WI38 (cell line): ENCODE data around the gene PCDH8.

Source experiments
- H3K4me3 ChIP-seq: 2 replicates; pipeline ENCODE4 v1.5.1; 2011; ENCODE audit warnings: low read depth, mild to moderate bottlenecking, control low read depth, low read length
- TF ChIP-seq, protein P1 (sequence below): IDR thresholded peaks from 2 replicates; pipeline ENCODE4 v1.5.1; 2012; ENCODE audit warnings: low read depth, mild to moderate bottlenecking, control low read depth, low read length

Gene PCDH8

DNA sequence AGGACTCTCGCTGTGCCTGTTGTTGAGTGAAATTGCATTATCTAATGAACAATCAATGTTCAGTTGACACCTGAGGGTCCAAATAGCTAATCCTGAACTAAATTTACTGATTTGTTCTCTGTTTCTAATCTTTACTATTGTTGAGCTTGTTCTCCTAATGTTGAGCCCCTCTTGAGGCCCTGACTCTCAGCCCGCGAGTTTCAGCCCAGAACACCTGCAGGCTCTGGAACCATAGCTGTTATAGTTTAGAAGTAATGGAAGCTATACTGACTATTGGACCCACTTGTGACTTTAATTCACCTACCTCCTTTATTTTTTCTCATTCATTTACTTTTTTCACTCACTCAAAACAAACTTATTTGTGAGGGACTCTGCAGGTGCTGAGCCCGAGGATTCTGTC lies 20.6 kb upstream of the PCDH8 start:
- no peak overlapping the region for H3K4me3 ChIP-seq
- TF ChIP-seq, protein P1, sequence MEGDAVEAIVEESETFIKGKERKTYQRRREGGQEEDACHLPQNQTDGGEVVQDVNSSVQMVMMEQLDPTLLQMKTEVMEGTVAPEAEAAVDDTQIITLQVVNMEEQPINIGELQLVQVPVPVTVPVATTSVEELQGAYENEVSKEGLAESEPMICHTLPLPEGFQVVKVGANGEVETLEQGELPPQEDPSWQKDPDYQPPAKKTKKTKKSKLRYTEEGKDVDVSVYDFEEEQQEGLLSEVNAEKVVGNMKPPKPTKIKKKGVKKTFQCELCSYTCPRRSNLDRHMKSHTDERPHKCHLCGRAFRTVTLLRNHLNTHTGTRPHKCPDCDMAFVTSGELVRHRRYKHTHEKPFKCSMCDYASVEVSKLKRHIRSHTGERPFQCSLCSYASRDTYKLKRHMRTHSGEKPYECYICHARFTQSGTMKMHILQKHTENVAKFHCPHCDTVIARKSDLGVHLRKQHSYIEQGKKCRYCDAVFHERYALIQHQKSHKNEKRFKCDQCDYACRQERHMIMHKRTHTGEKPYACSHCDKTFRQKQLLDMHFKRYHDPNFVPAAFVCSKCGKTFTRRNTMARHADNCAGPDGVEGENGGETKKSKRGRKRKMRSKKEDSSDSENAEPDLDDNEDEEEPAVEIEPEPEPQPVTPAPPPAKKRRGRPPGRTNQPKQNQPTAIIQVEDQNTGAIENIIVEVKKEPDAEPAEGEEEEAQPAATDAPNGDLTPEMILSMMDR: no peak

DNA sequence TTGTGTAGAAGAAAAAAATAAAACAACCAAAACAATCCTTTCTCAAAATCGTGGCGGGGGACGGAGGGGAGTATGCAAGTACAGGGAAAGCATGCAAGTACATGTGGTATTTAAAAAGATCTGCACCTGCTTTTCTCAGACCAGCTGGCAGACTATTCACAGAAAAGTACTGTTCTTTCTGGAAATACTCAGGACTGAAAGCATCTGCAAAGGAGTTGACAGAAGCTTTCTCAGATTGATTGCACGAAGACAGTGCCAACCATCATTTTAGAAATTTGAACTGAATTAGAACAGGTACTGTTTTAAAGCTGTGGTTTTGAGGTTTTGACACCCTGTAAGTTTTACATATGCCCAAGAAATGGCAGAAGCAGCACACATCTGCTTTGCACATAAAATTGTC lies 19.8 kb upstream of the PCDH8 start:
- H3K4me3 ChIP-seq: no peak overlapping the region
- TF ChIP-seq, protein P1: no peak

DNA sequence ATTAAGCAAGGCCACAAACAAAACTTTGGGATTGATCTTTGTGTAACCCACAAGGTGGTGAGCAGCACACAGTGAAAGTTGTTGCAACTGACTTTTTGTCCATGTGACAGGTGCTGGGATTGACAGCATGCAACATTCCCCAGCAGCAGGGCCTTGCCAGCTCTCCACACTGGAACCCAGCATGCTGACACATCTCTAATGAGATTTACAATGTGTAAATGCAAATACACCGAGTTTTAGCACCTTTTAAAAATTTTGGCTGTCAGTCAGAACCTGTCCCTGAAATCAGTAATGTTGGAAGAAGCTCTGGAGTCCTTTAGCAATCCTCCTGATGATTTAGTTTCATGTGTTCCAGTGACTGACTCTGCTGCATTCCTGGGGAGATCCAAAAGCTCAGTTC lies 16.5 kb upstream of the PCDH8 start:
- H3K4me3 ChIP-seq: no peak overlapping the region
- TF ChIP-seq, protein P1: no peak

DNA sequence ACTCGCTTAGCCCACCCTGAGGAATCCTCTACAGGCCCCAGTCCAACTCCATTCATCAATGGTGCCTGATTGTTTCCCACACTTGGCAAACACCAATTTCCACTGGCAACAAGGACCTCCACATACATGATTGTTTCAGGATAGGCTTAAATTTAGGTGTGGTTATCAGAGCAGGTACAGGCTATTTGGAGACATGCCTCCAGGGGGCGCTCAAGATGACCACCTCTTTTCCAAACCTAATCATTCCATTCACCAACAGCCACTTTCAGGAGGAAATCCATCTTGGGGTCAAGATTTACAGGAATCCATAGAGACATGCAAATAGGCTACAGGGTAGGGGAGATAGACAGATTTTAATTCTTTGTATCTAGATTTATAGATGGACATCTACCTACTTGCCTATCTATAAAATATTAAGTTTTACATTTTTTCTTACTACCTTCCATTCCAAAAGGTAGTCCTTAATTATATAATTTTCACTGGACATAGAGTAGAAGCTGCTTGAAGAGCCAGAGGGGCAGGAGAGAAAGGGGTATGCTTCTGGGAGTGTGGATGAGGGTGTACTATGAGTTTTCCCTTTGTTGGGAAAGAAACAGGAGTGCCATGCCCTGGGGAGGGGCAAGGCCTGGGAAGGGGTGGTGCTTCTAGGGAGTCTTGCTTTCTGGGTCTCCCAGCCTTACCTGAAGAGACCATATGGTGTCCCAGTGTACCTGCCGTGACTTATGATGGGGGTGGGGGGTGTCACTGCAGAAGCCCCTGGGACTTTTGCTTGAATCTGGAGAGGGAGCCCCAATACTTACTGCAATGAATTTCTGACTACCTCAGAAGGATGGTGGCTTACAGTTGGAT lies 14.1 kb upstream of the PCDH8 start:
- TF ChIP-seq, protein P1: peak; percentile 57
- H3K4me3 ChIP-seq: no peak overlapping the region

DNA sequence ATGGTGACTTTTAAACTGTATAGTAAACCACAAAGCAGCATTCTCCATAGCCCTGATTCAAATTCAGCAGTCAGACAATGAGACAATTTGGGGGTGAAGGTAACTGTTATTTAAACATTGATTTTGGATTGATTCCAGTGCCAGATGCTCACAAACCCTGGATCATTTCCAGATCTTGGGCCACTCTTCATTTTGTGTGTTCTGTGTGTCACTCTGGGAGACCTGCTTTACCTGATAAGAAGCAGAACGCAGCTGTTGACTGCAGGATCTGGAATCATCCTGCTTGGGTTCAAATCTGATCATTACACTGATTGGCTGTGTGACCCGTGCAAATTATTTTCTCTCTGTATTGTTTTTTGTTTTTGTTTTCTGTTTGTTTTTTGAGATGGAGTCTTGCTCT lies 4.0 kb upstream of the PCDH8 start:
- no peak overlapping the region for H3K4me3 ChIP-seq

DNA sequence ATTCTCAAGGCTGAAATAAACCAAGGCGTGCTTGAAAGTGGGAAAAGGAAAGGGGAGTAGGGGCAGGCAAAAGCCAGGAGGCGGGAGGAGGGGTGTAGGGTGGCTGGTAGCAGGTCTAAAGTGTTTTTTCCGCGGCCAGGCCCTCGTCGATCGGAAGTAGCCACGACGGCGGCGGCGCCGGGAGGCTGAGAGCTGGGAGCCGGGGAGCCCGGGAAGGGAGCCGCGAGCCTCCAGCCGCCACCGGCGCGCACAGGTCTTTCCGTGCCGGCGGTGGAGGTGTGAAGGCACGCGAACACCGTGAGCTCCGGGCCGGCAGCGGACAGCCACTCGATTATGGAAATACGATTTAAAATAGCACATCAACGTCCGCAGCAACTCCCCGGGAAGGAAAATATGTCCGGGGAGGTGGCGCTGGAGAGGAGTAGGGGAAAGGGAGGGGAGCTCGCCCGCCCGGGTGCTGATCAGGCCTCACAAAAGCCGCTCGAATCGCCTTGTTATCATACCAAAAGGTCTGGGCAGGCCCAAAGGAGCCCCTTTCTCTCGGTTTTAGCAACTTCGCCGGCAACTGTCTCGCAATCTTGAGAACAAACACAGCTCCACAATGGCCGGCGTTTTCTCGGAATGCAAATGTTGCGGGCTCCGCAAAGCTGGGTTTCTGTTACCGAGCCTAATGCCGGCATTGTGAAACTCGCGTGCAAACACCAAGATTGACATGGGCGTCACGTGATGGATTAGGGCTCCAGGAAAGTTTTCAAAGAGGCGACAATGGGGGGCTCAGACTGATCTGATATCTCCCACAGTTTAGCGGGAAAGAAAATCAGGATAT lies 2.9 kb upstream of the PCDH8 start:
- TF ChIP-seq, protein P1: no peak
- peak overlapping the region; percentile 49 for H3K4me3 ChIP-seq

More for the DNA sequence above, 4.0 kb upstream of the PCDH8 start:
- TF ChIP-seq, protein P1: no peak
